KMS-11 (cell line): ENCODE results near the gene CPT1B.

Source experiments
- H2AFZ ChIP-seq: fragments of 200-600 bp; sonication (generic); 2 replicates; pipeline ENCODE4 v1.6.1; 2016; ENCODE audit warnings: antibody characterized with exemption, mixed run types, low read depth
- H3K27ac ChIP-seq: fragments of 200-600 bp; sonication (generic); 2 replicates; pipeline ENCODE4 v1.6.1; 2016; ENCODE audit warnings: mild to moderate bottlenecking, mixed run types
- H3K27me3 ChIP-seq: fragments of 200-600 bp; sonication (generic); 2 replicates; pipeline ENCODE4 v1.6.1; 2017; ENCODE audit warnings: mild to moderate bottlenecking, low read depth, mixed run types, moderate library complexity; ENCODE audit not compliant: insufficient read depth
- H3K36me3 ChIP-seq: fragments of 200-600 bp; sonication (generic); 2 replicates; pipeline ENCODE4 v1.6.1; 2017; ENCODE audit warnings: mild to moderate bottlenecking, mixed run types; ENCODE audit not compliant: insufficient read depth
- H3K4me1 ChIP-seq: fragments of 200-600 bp; sonication (generic); 2 replicates; pipeline ENCODE4 v1.6.1; 2016; ENCODE audit warnings: mild to moderate bottlenecking, low read depth, mixed run types; ENCODE audit not compliant: poor library complexity, severe bottlenecking
- H3K4me2 ChIP-seq: fragments of 200-600 bp; sonication (generic); 2 replicates; pipeline ENCODE4 v1.7.0; 2016; ENCODE audit warnings: mild to moderate bottlenecking, mixed run types
- H3K4me3 ChIP-seq: fragments of 200-600 bp; sonication (generic); IDR thresholded peaks from 2 replicates; pipeline ENCODE4 v1.6.1; 2017; ENCODE audit warnings: low read depth, low read length, mixed read lengths; ENCODE audit not compliant: insufficient read depth
- H3K79me2 ChIP-seq: fragments of 200-600 bp; sonication (generic); 2 replicates; pipeline ENCODE4 v1.6.1; 2016; ENCODE audit warnings: low read depth, mixed run types; ENCODE audit not compliant: insufficient read depth
- H3K9ac ChIP-seq: fragments of 200-600 bp; sonication (generic); 2 replicates; pipeline ENCODE4 v1.6.1; 2016; ENCODE audit warnings: mild to moderate bottlenecking, mixed run types
- H4K20me1 ChIP-seq: fragments of 200-600 bp; sonication (generic); 2 replicates; pipeline ENCODE4 v1.6.1; 2016; ENCODE audit warnings: mild to moderate bottlenecking, mixed run types; ENCODE audit not compliant: insufficient read depth
- TF ChIP-seq, protein P1 (sequence below): fragments of 200-600 bp; sonication (generic); conservative IDR thresholded peaks from 2 replicates; pipeline ENCODE4 v1.6.1; 2017; ENCODE audit warnings: low read depth, mild to moderate bottlenecking, antibody characterized with exemption, low read length, moderate library complexity, mixed read lengths

The CPT1B gene

DNA sequence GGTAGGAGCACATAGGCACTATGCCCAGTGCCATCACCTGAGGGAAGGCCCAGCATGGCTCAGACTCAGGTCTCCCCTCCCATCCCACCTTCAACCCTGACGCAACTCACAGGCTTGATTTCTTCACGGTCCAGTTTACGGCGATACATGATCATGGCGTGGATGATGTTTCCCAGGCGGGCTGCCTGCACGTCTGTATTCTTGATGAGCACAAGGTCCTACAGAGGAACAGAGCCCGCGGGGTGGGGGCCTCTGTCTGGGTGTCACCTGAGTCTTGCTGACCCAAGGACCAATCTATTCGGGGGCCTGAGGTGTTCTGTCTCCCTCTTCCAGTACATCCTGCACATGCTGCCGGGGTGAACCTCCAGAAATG is 3.9 kb downstream of the CPT1B start:
- H3K27me3 ChIP-seq: no peaks in the 10 kb centered on the region
- no peaks in the 10 kb centered on the region for H3K36me3 ChIP-seq
- no peak overlapping the region for H3K4me3 ChIP-seq
- no peaks in the 10 kb centered on the region for H3K4me1 ChIP-seq
- H3K4me2 ChIP-seq: no peak overlapping the region
- H3K79me2 ChIP-seq: no peaks in the 10 kb centered on the region
- no peaks in the 10 kb centered on the region for H4K20me1 ChIP-seq
- TF ChIP-seq, protein P1, sequence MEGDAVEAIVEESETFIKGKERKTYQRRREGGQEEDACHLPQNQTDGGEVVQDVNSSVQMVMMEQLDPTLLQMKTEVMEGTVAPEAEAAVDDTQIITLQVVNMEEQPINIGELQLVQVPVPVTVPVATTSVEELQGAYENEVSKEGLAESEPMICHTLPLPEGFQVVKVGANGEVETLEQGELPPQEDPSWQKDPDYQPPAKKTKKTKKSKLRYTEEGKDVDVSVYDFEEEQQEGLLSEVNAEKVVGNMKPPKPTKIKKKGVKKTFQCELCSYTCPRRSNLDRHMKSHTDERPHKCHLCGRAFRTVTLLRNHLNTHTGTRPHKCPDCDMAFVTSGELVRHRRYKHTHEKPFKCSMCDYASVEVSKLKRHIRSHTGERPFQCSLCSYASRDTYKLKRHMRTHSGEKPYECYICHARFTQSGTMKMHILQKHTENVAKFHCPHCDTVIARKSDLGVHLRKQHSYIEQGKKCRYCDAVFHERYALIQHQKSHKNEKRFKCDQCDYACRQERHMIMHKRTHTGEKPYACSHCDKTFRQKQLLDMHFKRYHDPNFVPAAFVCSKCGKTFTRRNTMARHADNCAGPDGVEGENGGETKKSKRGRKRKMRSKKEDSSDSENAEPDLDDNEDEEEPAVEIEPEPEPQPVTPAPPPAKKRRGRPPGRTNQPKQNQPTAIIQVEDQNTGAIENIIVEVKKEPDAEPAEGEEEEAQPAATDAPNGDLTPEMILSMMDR: no peak
- H3K27ac ChIP-seq: no peak overlapping the region
- H3K9ac ChIP-seq: no peak overlapping the region
- H2AFZ ChIP-seq: no peak overlapping the region

DNA sequence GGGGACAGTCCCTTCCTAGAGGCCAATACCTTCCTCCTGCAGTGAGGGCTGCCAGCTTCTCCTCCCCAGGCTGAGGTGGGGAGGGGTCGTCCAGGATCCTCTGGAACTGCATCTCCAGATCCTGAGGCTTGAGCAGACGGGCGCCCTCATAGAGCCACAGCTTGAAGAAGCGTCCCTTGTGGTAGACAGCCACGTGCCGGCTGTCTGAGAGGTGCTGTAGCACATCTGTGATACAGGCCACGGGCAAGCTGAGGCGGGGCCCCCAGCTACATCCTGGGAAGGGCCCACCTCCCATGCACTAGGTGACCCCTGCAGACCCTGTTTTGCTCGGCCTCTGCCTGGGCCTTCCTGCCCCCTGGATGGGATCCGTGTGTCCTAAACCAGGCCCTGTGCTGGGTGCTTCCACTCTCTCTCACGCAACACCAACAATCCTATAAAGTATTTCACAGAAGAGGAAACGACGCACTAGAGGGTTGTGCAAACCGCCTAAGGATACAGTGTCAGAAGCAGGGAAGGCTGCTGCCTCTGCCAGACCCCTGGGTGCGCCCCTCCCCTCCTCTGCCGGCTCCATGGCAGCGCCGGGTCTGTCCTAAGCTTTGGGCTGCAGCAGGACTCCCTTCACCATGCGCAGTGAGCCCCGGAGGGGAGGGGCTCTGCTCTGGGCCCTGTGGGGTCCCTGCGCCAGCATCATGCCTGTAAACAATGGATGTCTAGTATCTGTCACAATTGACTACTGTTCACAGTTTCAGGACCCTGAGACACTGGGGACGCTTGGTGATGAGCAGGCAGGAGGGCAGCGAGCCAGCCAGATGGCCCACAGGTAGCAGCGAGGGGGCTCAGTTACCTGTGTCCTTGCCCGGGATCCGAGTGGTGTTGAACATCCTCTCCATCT is 4.5 kb downstream of the CPT1B start:
- Histone ChIP-seq H3K27me3 (no peaks in the 10 kb centered on the region), H3K4me1 (no peaks in the 10 kb centered on the region), H3K4me3 (no peak overlapping the region), H2AFZ (no peak overlapping the region), H4K20me1 (no peaks in the 10 kb centered on the region), H3K9ac (no peak overlapping the region), H3K79me2 (no peaks in the 10 kb centered on the region), H3K4me2 (no peak overlapping the region), H3K27ac (no peak overlapping the region), H3K36me3 (no peaks in the 10 kb centered on the region)
- TF ChIP-seq, protein P1: no peak

DNA sequence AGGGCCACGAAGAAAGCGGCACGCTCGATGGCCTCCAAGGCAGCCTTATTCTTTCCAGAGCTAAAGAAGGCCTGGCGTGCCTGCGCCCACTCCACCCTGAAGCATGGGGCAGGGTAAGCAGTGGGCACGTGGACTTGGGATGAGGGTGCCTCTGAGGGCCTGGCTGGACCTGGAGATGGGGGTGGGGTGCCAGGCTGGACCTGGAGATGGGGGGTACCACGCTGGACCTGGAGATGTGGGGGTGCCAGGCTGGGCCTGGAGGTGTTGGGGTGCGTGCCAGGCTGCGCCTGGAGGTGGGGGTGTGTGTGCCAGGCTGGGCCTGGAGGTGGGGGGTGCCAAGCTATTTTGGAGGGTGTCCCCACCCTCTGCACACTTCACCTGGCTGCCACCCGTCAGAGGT is 5.3 kb downstream of the CPT1B start:
- Histone ChIP-seq H3K4me3 (no peak overlapping the region), H3K36me3 (no peaks in the 10 kb centered on the region), H3K4me2 (no peak overlapping the region), H3K79me2 (no peaks in the 10 kb centered on the region), H3K27ac (no peak overlapping the region), H3K4me1 (no peaks in the 10 kb centered on the region), H2AFZ (no peak overlapping the region), H4K20me1 (no peaks in the 10 kb centered on the region), H3K9ac (no peak overlapping the region), H3K27me3 (no peaks in the 10 kb centered on the region)
- TF ChIP-seq, protein P1: no peak

DNA sequence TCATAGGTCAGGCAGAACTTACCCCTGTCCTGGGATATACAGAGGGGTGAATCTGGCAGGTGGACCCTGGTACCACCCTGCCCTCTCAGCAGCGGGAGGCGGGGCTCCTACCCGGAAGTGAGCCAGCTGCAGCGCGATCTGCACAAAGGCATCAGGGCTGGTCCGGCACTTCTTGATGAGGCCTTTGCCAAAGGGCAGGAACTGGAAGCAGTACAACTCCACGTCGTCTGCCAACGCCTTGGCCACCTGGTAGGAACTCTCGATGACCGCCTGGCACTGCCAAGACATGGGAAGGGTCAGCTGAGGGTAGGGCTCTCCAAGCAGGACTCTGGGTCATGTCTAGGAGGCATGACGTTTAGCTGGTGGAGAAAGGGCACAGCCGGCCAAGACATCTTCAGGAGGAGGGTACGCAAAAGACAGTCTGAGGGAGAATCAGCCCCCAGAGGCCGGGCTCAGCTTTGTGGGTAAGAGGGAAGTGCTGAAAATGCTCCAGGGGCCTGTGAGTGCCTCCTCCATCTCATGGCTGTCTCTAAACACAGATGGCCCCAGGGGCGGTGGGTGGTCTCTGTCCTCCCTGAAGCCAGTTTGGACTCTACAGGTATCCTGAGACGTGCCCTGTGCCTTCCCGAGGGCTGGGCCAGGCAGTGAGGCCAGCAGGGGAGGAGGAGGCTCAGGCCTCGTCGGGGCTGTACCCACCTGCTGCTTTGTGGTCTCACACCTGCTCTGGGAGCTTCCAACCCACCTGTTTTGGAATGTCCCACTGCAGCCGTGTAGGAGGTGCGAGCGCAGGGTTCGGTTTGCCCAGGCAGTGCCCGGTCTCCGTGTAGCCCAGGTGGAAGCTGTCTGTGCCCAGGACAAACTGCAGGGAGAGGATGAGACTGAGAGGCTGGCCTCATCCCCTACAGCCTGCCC is 6.7 kb downstream of the CPT1B start:
- TF ChIP-seq, protein P1: no peak
- H3K9ac ChIP-seq: no peak overlapping the region
- no peaks in the 10 kb centered on the region for H4K20me1 ChIP-seq
- H2AFZ ChIP-seq: no peak overlapping the region
- H3K27ac ChIP-seq: no peak overlapping the region
- H3K36me3 ChIP-seq: no peaks in the 10 kb centered on the region
- no peaks in the 10 kb centered on the region for H3K4me1 ChIP-seq
- H3K4me2 ChIP-seq: no peak overlapping the region
- no peaks in the 10 kb centered on the region for H3K27me3 ChIP-seq
- H3K4me3 ChIP-seq: no peak overlapping the region
- no peaks in the 10 kb centered on the region for H3K79me2 ChIP-seq
